DMS153 (cell line): ENCODE measurements around the gene RALGAPA2.
A peak's percentile ranks its signal among the peaks of the same experiment; 100 is the strongest.
"Not testable (repeated sequence)": the region's sequence is repeated elsewhere in the genome, so short reads cannot be mapped to it uniquely, and the experiment has no call there.

Experiments used
- DNase-seq: peaks from one replicate; lab custom pipeline; 2025; lab: John Stamatoyannopoulos, UW

Gene RALGAPA2

GRCh38 chr20:20367575-20368417, 344.6 kb downstream of the RALGAPA2 start, which contains the start of gene INSM1:
Gene INSM1, plus strand, starts transcription at chr20:20368104. Its CDS starts 164 bp downstream, at chr20:20368268.
- DNase-seq: peak; percentile 91

- DNase-seq: peak; percentile 58
These were observed 345.4 kb downstream of the RALGAPA2 start for GRCh38 chr20:20366876-20367574.

GRCh38 chr20:20366551-20366875, 345.9 kb downstream of the RALGAPA2 start:
- DNase-seq: peak; percentile 89

GRCh38 chr20:20365480-20366161, 346.8 kb downstream of the RALGAPA2 start:
- DNase-seq: no peak

- DNase-seq: no peak
These were observed 347.6 kb downstream of the RALGAPA2 start for GRCh38 chr20:20364593-20365479.

GRCh38 chr20:20363799-20364592, 348.4 kb downstream of the RALGAPA2 start:
- DNase-seq: peak; percentile 97

GRCh38 chr20:20363434-20363798, 349.0 kb downstream of the RALGAPA2 start:
- peak; percentile 55 for DNase-seq

- peak; percentile 96 for DNase-seq
These were observed 349.5 kb downstream of the RALGAPA2 start for GRCh38 chr20:20362774-20363433.

- DNase-seq: peak; percentile 77
These were observed 352.0 kb downstream of the RALGAPA2 start for GRCh38 chr20:20360464-20360863.

- DNase-seq: no peak
These were observed 352.8 kb downstream of the RALGAPA2 start for GRCh38 chr20:20359628-20360027.

- peak; percentile 29 for DNase-seq
These were observed 353.6 kb downstream of the RALGAPA2 start for GRCh38 chr20:20358801-20359200.

- not testable (repeated sequence) for DNase-seq
These were observed 356.9 kb downstream of the RALGAPA2 start for GRCh38 chr20:20355503-20355902.

GRCh38 chr20:20353576-20353975, 358.9 kb downstream of the RALGAPA2 start:
- no peak for DNase-seq

- DNase-seq: no peak
These were observed 368.0 kb downstream of the RALGAPA2 start for GRCh38 chr20:20344476-20344875.

- no peak for DNase-seq
These were observed 368.5 kb downstream of the RALGAPA2 start for GRCh38 chr20:20343932-20344331.
